GM10847 (cell line): ENCODE data around the gene CAMK2B.

ENCODE experiments used
- POLR2A ChIP-seq: IDR thresholded peaks from 2 replicates; pipeline ENCODE4 v1.6.1; 2011; ENCODE audit not compliant: insufficient read length; ENCODE audit errors: extremely low read depth

The CAMK2B gene

GRCh38 chr7:44338600-44338999 lies 13.2 kb upstream of the CAMK2B start:
- TF ChIP-seq POLR2A, result no peak

GRCh38 chr7:44336491-44336890 lies 11.1 kb upstream of the CAMK2B start:
- no peak for TF ChIP-seq POLR2A

DNA sequence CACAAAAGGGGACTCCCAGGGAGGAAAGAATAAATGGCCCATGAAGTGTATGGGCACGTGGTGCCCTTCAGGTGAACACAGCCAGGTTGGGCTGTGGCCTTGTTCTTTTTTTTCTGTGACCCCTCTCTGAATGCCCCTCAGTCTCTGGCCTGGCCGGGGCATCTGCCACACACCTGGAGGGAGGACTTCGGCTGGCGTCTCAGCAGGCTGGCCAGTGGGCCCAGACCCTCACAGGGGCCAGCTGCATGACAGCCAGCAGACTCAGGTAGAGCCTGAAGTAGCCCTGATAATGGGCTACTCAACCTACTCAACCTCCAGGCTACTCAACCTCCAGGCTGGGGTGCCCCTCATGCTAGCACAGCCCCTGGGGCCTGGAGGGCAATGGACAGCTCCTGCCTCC lies 9.8 kb upstream of the CAMK2B start:
- TF ChIP-seq POLR2A, result no peak

- no peak for TF ChIP-seq POLR2A
These were observed 9.3 kb upstream of the CAMK2B start for GRCh38 chr7:44334734-44335097.

DNA sequence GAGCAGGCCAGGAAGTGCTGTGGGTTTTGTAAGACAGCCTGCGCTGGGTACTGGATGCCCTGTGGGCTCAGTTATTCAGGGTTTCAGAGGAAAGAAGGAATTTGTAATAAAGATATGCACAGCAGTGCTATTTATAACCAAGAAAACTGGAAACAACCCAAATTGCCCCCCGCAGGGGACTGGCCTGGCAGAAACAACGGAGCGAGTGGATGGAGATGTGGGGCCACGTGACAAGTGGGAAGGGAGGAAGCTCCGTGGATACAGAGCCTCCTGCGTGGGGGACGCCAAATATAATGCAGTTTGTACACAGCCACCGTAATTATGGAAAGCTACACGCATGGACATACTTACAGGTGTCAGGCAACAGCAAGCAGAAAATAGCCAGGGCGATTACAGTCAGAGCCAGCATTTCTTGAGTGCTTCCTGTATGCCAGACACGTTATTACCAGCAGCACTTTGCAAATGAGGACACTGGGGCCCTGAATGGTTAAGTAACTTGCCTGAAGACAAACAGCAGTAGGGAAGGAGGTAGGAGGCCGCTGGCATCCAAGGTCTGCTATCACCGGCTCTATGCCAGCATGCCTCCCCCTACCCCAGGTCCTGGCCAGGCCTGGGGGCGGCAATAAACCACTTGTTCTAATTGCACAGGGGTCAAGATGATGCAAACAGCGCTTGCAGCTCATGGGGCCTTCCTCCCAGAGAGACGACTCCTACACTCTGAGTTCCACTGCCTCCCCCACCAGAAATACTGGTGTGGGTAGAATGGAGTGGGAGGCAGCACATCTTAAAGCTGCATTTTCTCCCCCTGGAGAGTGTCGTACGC lies 8.7 kb upstream of the CAMK2B start:
- TF ChIP-seq POLR2A, result no peak

DNA sequence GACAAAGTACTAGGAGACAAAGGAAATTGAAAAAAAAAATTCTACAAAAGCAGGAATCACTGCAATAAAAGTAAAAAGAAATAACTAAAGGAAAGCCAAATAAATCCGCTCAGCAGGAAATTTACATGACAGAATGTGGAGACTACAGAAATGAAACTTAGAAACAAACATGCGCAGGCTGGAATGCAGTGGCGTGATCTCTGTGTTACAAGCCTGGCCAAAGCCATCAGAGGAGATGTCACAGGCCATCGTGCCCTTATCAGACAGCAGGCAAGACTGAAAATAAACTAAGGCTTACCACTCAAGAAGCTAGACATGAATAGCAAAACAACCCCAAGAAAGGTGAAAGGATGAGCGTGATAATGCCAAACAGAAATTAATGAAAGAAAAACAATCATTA lies 6.3 kb upstream of the CAMK2B start:
- TF ChIP-seq POLR2A, result no peak

- no peak for TF ChIP-seq POLR2A
These were observed 4.9 kb upstream of the CAMK2B start for GRCh38 chr7:44330331-44330730.

DNA sequence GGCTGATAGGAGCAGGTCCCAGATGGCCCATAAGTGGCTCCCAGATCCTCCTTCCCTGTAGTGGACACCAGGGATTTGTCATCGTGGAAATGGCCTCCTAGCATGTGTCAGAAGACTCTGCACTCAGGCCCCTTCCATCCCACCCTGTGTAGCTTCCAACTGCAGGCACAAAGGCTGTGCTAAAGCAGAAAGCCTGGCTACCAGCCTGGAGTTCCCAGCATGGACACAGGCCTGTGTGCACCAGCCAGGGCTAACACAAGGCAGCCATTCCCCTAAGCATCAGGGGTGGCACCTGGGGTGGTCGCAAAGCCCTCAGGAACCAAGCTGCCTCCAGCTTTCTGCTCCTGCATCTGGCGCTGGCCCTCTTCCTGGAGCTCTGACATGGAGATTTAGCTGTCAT lies 4.5 kb upstream of the CAMK2B start:
- no peak for TF ChIP-seq POLR2A

GRCh38 chr7:44329081-44329480 lies 3.7 kb upstream of the CAMK2B start:
- no peak for TF ChIP-seq POLR2A

DNA sequence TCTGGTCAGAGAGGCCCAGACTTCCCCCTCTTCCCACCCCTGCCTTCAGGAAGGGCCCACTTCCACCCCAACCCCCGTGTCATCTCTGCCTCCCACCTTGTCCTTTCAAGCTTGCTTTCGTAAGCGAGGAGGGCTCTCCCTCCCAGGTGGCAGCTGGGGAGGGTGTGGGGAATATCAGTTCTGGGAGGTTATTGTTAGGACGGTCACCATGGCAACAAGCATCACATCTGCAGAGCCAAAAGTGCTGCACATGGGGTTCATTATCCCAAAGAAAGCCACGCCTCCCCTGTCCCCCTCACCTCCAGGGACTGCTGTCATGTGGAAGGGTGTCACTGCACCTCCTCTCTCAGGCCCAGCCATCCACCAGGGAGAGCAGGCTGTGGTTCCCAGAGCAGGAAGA lies 2.6 kb upstream of the CAMK2B start:
- no peak for TF ChIP-seq POLR2A

GRCh38 chr7:44326261-44327125 lies 1.1 kb upstream of the CAMK2B start:
- TF ChIP-seq POLR2A, result no peak

DNA sequence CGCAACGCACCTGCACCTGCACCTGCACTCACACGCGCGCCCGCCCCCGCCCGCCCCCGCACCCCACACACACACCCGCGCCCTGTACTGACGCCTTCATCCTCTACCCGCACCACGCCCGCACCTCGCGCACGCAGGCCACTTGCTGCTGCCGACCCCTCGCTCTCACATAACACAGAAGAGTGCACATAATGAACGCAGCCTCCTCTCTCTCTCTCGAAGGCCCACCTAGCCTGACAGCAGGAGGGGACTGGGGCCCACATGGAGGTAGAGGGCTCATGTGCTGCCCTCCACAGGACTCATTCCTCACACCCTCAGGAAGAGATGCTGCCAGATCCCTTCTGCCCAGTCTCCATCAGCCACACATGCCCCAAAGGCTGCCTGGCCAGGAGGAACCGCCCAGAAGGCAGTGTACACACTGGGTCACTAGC lies 432 bp upstream of the CAMK2B start:
- TF ChIP-seq POLR2A, result no peak

DNA sequence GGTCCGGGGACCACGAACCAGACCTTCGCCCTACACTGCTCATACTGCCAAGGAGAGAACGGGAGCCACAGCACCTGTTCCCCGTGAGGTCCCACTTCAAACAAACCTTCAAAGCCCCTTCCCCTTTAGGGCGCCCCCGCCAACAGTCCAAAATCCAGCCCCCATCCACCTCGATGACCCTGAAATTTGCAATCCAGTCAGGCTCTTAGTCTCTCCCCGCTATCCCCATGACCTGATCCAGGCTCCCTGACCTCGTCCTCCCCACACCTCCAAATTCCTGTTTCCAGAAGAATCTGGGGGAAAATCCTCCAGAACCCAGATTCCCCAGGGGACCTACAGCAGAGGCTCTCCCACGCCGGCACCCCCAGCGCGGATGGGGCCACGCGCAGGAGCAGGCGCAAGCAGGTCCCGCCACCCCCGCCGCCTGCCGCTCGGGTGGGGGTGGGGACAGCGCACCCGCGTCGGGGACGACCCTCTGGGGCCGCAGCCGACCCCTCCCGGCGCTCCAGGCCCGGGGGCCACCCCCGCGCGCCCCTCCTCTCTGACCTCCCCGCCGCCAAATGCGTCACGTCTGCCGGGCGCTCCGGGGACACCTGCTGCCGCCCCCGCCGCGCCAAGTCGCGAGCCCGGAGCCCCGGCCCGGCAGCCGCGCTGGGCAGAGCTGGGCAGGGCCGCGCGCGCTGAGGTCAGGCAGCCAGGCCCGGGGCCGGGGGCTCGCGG lies 753 bp downstream of the CAMK2B start:
- TF ChIP-seq POLR2A, result no peak

DNA sequence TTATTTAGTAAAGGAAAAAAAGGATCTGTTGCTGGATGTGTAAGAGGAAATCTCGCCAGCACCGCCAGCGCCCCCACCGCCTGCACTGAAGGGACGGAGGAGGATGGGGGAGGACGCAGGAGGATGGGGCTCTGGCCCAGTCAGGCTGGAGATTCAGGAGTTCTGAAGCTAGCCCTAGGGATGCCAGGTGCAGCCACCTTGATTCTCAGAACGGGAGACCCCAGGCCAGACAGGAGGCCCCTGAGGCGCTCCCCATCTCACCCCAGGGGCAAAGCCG lies 1.3 kb downstream of the CAMK2B start:
- no peak for TF ChIP-seq POLR2A

GRCh38 chr7:44323381-44324203 lies 1.8 kb downstream of the CAMK2B start:
- no peak for TF ChIP-seq POLR2A
